Measurements from ENCODE around the gene CAMSAP3.

Gene CAMSAP3

DNA sequence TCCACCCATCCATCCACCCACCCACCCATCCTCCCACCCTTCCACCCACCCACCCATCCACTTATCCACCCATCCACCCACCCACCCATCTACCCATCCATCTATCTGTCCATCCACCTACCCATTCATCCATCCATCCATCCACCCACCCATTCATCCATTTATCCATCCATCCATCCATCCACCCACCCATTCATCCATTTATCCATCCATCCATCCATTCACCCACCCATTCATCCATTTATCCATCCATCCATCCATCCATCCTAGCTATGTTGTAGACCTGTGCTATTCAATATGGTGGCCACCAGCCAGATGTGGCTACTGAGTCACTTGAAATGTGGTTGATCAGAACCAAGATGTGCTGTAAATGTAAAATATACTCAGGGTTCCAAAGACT lies 5.1 kb downstream of the CAMSAP3 start:
- no peak for TF ChIP-seq POLR2A (IDR thresholded peaks at IDR 0.05; ENCODE audit: low read depth, low read length)
- no peak for DNase-seq (ENCODE audit: insufficient read length, low spot score)
- FAIRE-seq, result no peak

DNA sequence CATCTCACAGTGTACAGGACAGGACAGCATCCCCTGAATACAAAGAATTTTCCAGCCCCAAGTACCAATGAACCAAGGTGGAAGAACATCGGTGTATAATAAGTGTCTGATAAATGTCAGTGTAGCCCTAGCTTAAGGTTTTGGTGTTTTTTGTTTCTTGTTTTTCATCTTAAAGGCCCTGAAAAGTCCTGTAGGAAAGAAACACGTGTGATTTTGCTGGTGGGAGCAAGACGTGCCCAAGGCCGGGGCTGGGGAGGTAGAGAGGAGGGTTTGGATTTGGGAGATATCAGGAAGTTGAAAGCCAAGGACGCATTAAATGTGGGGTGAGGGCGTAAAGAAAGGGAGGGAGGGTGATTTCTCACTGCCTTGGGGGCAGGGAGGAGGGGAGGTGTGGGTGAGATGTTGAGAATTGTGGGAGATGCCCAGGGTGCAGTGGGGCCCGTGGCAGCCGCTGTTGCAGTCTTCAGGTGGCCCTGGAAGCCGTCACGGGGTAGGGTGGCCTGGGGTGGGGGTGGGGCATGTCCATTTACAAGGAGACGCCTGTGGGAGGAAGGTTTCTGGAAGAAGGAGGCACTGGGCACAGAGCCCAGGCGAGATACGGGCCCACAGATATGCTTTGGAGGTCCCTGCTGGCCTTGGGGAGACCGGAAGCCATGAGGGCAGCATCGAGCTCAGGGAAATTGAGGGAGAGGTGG lies 6.7 kb downstream of the CAMSAP3 start:
- no peak for TF ChIP-seq POLR2A (IDR thresholded peaks at IDR 0.05; ENCODE audit: low read depth, low read length)
- no peak for DNase-seq (ENCODE audit: insufficient read length, low spot score)
- FAIRE-seq, result no peak

GRCh38 chr19:7602935-7603497 lies 7.4 kb downstream of the CAMSAP3 start:
- DNase-seq (ENCODE audit: insufficient read length, low spot score), result no peak
- no peak for TF ChIP-seq POLR2A (IDR thresholded peaks at IDR 0.05; ENCODE audit: low read depth, low read length)
- FAIRE-seq, result no peak

DNA sequence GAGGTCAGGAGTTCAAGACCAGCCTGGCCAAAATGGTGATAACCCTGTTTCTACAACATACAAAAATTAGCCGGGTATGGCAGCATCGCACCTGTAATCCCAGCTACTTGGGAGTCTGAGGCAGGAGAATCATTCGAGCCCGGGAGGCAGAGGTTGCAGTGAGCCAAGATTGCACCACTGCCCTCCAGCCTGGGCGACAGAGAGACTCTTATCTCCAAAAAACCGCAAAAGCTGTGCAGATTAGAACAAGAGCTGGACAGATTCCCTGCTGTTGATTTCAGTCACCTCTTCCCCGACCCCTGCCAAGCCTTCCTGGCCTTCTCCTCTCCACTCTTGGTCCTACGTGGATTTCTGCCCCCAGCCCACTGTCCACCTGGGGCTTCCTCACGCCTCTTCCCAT lies 8.3 kb downstream of the CAMSAP3 start:
- FAIRE-seq (no peak), DNase-seq (ENCODE audit: insufficient read length, low spot score) (no peak)
- TF ChIP-seq POLR2A (IDR thresholded peaks at IDR 0.05; ENCODE audit: low read depth, low read length), result no peak

GRCh38 chr19:7605490-7606222 lies 10.0 kb downstream of the CAMSAP3 start:
- DNase-seq (ENCODE audit: insufficient read length, low spot score) (peak; percentile 90), FAIRE-seq (peak; percentile 81)
- TF ChIP-seq POLR2A (IDR thresholded peaks at IDR 0.05; ENCODE audit: low read depth, low read length), result no peak

GRCh38 chr19:7606289-7606688 lies 10.6 kb downstream of the CAMSAP3 start:
- FAIRE-seq (no peak), DNase-seq (ENCODE audit: insufficient read length, low spot score) (no peak)
- TF ChIP-seq POLR2A (IDR thresholded peaks at IDR 0.05; ENCODE audit: low read depth, low read length), result no peak

- DNase-seq (ENCODE audit: insufficient read length, low spot score) (no peak), FAIRE-seq (no peak)
- no peak for TF ChIP-seq POLR2A (IDR thresholded peaks at IDR 0.05; ENCODE audit: low read depth, low read length)
Observed at GRCh38 chr19:7607212-7607873, 11.7 kb downstream of the CAMSAP3 start.

GRCh38 chr19:7607874-7608560 lies 12.4 kb downstream of the CAMSAP3 start:
- no peak for TF ChIP-seq POLR2A (IDR thresholded peaks at IDR 0.05; ENCODE audit: low read depth, low read length)
- DNase-seq (ENCODE audit: insufficient read length, low spot score), result no peak
- no peak for FAIRE-seq

DNA sequence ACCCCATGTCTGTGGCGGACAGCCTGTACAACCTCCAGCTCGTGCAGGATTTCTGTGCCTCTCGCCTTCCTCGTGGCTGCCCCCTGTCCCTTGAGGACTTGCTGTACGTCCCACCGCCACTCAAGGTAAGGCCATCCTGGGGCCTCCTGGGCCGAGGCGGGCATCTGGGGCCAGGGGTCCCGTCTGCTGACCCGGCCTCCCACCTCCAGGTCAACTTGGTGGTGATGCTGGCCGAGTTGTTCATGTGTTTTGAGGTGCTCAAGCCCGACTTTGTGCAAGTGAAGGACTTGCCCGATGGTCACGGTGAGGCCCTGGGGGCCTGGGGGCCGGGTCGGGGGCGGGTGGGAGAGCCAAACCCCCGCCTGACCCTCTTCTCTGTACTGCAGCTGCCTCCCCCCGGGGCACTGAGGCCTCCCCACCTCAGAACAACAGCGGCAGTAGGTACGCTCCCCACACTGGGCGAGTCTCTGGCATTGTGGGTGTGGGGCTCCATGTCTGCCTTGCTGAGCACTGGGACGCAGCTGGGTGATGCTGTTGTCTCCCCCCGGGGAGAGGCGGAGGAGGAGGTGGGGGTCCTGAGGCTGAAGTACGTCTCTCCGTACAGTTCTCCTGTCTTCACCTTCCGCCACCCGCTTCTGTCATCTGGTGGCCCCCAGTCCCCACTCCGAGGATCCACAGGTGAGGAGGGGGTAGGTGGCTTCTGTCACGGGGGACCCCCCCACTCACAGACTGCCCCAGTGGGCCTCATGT lies 15.0 kb downstream of the CAMSAP3 start:
- no peak for FAIRE-seq
- DNase-seq (ENCODE audit: insufficient read length, low spot score), result no peak
- TF ChIP-seq POLR2A (IDR thresholded peaks at IDR 0.05; ENCODE audit: low read depth, low read length), result no peak

DNA sequence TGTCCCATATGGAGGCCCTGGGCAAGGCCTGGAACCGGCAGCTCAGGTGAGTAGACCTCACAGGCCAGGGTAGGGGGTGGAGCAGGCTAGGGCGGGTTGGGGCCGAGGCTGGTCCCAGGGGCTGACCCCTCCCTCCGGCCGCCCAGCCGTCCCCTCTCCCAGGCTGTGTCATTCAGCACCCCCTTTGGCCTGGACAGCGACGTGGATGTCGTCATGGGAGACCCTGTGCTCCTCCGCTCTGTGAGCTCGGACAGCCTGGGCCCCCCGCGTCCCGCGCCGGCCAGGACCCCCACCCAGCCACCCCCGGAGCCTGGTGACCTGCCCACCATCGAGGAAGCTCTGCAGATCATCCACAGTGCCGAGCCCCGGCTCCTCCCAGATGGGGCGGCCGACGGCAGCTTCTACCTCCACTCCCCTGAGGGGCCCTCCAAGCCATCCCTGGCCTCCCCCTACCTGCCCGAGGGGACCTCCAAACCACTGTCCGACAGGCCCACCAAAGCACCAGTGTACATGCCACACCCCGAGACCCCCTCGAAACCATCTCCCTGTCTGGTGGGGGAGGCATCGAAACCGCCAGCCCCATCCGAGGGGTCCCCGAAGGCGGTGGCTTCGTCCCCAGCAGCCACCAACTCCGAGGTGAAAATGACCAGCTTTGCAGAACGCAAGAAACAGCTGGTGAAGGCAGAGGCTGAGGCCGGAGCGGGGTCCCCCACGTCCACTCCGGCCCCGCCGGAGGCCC lies 16.0 kb downstream of the CAMSAP3 start:
- no peak for TF ChIP-seq POLR2A (IDR thresholded peaks at IDR 0.05; ENCODE audit: low read depth, low read length)
- no peak for FAIRE-seq
- DNase-seq (ENCODE audit: insufficient read length, low spot score), result no peak

DNA sequence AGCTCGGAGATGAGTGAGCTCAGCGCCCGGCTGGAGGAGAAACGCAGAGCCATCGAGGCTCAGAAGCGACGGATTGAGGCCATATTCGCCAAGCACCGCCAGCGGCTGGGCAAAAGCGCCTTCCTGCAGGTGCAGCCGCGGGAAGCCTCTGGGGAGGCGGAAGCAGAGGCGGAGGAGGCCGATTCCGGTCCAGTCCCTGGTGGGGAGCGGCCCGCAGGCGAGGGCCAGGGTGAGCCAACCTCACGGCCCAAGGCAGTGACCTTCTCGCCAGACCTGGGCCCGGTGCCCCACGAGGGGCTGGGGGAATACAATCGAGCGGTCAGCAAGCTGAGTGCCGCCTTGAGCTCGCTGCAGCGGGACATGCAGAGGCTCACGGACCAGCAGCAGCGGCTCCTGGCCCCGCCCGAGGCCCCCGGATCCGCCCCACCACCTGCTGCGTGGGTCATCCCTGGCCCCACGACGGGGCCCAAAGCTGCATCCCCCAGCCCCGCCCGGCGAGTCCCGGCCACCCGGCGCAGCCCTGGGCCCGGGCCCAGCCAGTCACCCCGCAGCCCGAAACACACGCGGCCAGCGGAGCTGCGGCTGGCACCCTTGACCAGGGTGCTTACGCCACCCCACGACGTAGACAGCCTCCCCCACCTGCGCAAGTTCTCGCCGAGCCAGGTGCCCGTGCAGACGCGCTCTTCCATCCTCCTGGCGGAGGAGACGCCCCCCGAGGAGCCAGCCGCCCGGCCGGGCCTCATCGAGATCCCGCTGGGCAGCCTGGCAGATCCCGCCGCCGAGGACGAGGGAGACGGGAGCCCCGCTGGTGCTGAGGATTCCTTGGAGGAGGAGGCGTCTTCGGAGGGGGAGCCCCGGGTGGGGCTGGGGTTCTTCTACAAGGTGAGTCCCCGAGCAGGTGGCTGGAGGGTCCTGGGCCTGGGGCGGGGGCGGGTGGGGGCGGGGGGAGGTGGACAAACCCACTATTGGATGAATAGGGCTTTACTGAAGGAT lies 16.9 kb downstream of the CAMSAP3 start:
- DNase-seq (ENCODE audit: insufficient read length, low spot score) (no peak), FAIRE-seq (no peak)
- TF ChIP-seq POLR2A (IDR thresholded peaks at IDR 0.05; ENCODE audit: low read depth, low read length), result no peak

Data from H54 (cell line).